ENCODE results near the gene SLU7. TPM values are rescaled to one million over a fixed set of nuclear protein-coding genes. Genes with fewer than 3 reads are reported as not detected.

SLU7 gene
- total RNA-seq, 1 donor from 2014 or later: 48.4 TPM

- H3K27ac ChIP-seq (ENCODE audit: low read depth, low read length): no peak overlapping the region
- no peaks in the 10 kb centered on the region for H4K20me1 ChIP-seq (ENCODE audit: insufficient read depth, low read length)
- no peaks in the 10 kb centered on the region for H3K27me3 ChIP-seq (ENCODE audit: insufficient read depth, low read length)
- H3K36me3 Mint-ChIP-seq (ENCODE audit: low read depth, unreplicated experiment): no peaks in the 10 kb centered on the region
- TF ChIP-seq CTCF (IDR thresholded peaks at IDR 0.05; ENCODE audit: insufficient read depth, low read depth, low read length): no peak
- no peak for TF ChIP-seq EZH2 (IDR thresholded peaks at IDR 0.05; ENCODE audit: insufficient read depth, low read length)
- H3K27me3 Mint-ChIP-seq (ENCODE audit: low read depth, unreplicated experiment): peaks cover 3% of the 10 kb centered on the region
- H3K9me3 Mint-ChIP-seq (ENCODE audit: unreplicated experiment): peaks cover 6% of the 10 kb centered on the region
- no peaks in the 10 kb centered on the region for H3K36me3 ChIP-seq (ENCODE audit: insufficient read depth, low read length)
- DNase-seq (ENCODE audit: low read depth) (no peak), FAIRE-seq (no peak)
- H3K9me3 ChIP-seq (ENCODE audit: insufficient read depth, low read depth, low read length): no peaks in the 10 kb centered on the region
- no peaks in the 10 kb centered on the region for H3K4me1 Mint-ChIP-seq (ENCODE audit: low read depth, unreplicated experiment)
- no peaks in the 10 kb centered on the region for H3K79me2 ChIP-seq (ENCODE audit: insufficient read depth, low read length)
- H2AFZ ChIP-seq (ENCODE audit: low read depth, low read length): no peak overlapping the region
- H3K27ac Mint-ChIP-seq (ENCODE audit: unreplicated experiment): no peak overlapping the region
- no peak overlapping the region for H3K4me2 ChIP-seq (ENCODE audit: low read length)
- no peak overlapping the region for H3K4me3 Mint-ChIP-seq (ENCODE audit: unreplicated experiment)
- no peaks in the 10 kb centered on the region for H3K4me1 ChIP-seq (ENCODE audit: insufficient read depth, low read length)
- H3K9ac ChIP-seq (ENCODE audit: low read length): no peak overlapping the region
- H3K4me3 ChIP-seq (ENCODE audit: insufficient read depth, low read depth, low read length): no peak overlapping the region
Measured at GRCh38 chr5:160448886-160449285, 30.0 kb upstream of the SLU7 start.

GRCh38 chr5:160445751-160446150 is 26.9 kb upstream of the SLU7 start:
- DNase-seq (ENCODE audit: low read depth) (no peak), FAIRE-seq (no peak)
- no peaks in the 10 kb centered on the region for H3K36me3 ChIP-seq (ENCODE audit: insufficient read depth, low read length)
- TF ChIP-seq EZH2 (IDR thresholded peaks at IDR 0.05; ENCODE audit: insufficient read depth, low read length) (no peak), CTCF (IDR thresholded peaks at IDR 0.05; ENCODE audit: insufficient read depth, low read depth, low read length) (no peak)
- H3K4me3 Mint-ChIP-seq (ENCODE audit: unreplicated experiment): no peak overlapping the region
- no peaks in the 10 kb centered on the region for H3K27me3 ChIP-seq (ENCODE audit: insufficient read depth, low read length)
- H3K79me2 ChIP-seq (ENCODE audit: insufficient read depth, low read length): no peaks in the 10 kb centered on the region
- no peaks in the 10 kb centered on the region for H3K27me3 Mint-ChIP-seq (ENCODE audit: low read depth, unreplicated experiment)
- no peak overlapping the region for H3K27ac Mint-ChIP-seq (ENCODE audit: unreplicated experiment)
- H3K4me1 Mint-ChIP-seq (ENCODE audit: low read depth, unreplicated experiment): no peaks in the 10 kb centered on the region
- no peak overlapping the region for H3K4me3 ChIP-seq (ENCODE audit: insufficient read depth, low read depth, low read length)
- H3K36me3 Mint-ChIP-seq (ENCODE audit: low read depth, unreplicated experiment): no peaks in the 10 kb centered on the region
- H3K4me1 ChIP-seq (ENCODE audit: insufficient read depth, low read length): no peaks in the 10 kb centered on the region
- H4K20me1 ChIP-seq (ENCODE audit: insufficient read depth, low read length): no peaks in the 10 kb centered on the region
- no peak overlapping the region for H3K9ac ChIP-seq (ENCODE audit: low read length)
- H3K27ac ChIP-seq (ENCODE audit: low read depth, low read length): no peak overlapping the region
- H3K9me3 ChIP-seq (ENCODE audit: insufficient read depth, low read depth, low read length): no peaks in the 10 kb centered on the region
- H3K4me2 ChIP-seq (ENCODE audit: low read length): no peak overlapping the region
- H2AFZ ChIP-seq (ENCODE audit: low read depth, low read length): no peak overlapping the region
- H3K9me3 Mint-ChIP-seq (ENCODE audit: unreplicated experiment): peaks cover 6% of the 10 kb centered on the region

DNA sequence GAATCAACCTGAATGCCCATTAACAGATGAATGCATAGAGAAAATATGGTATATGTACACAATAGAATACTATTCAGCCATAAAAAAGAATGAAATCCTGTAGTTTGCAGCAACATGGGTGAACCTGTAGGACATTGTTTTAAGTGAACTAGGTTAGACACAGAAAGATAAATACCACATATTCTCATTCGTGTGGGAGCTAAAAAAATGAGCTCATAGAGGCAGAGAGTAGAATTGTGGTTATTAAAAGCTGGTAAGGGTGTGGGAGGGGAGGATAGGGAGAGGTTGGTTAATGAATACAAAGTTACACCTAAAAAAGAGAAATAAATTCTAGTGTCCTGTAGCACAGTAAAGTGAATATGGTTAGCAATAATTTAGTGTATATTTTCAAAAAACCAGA is 26.3 kb upstream of the SLU7 start:
- no peak overlapping the region for H3K9ac ChIP-seq (ENCODE audit: low read length)
- H3K4me3 ChIP-seq (ENCODE audit: insufficient read depth, low read depth, low read length): no peak overlapping the region

More for the DNA sequence above, 26.3 kb upstream of the SLU7 start:
- Histone ChIP-seq H2AFZ (ENCODE audit: low read depth, low read length) (no peak overlapping the region), H3K27me3 (ENCODE audit: insufficient read depth, low read length) (no peaks in the 10 kb centered on the region), H3K4me2 (ENCODE audit: low read length) (no peak overlapping the region), H3K27ac (ENCODE audit: low read depth, low read length) (no peak overlapping the region), H3K36me3 (ENCODE audit: insufficient read depth, low read length) (no peaks in the 10 kb centered on the region), H4K20me1 (ENCODE audit: insufficient read depth, low read length) (no peaks in the 10 kb centered on the region), H3K79me2 (ENCODE audit: insufficient read depth, low read length) (no peaks in the 10 kb centered on the region), H3K4me1 (ENCODE audit: insufficient read depth, low read length) (no peaks in the 10 kb centered on the region), H3K9me3 (ENCODE audit: insufficient read depth, low read depth, low read length) (no peaks in the 10 kb centered on the region)
- FAIRE-seq: no peak
- Mint-ChIP-seq H3K27me3 (ENCODE audit: low read depth, unreplicated experiment) (no peaks in the 10 kb centered on the region), H3K9me3 (ENCODE audit: unreplicated experiment) (peaks cover 6% of the 10 kb centered on the region), H3K36me3 (ENCODE audit: low read depth, unreplicated experiment) (no peaks in the 10 kb centered on the region), H3K27ac (ENCODE audit: unreplicated experiment) (no peak overlapping the region), H3K4me1 (ENCODE audit: low read depth, unreplicated experiment) (no peaks in the 10 kb centered on the region), H3K4me3 (ENCODE audit: unreplicated experiment) (no peak overlapping the region)
- TF ChIP-seq EZH2 (IDR thresholded peaks at IDR 0.05; ENCODE audit: insufficient read depth, low read length) (no peak), CTCF (IDR thresholded peaks at IDR 0.05; ENCODE audit: insufficient read depth, low read depth, low read length) (no peak)
- no peak for DNase-seq (ENCODE audit: low read depth)
